ENCODE measurements around the gene TDP2. TPM values are rescaled to one million over a fixed set of nuclear protein-coding genes. Genes with fewer than 3 reads are reported as not detected.

Gene TDP2
- total RNA-seq, 1 donor from 2014 or later = 27.2 TPM

GRCh38 chr6:24603241-24603640 lies 63.5 kb downstream of the TDP2 start:
- TF ChIP-seq EZH2 (IDR thresholded peaks at IDR 0.05; ENCODE audit: insufficient read depth, low read length) (no peak), CTCF (IDR thresholded peaks at IDR 0.05; ENCODE audit: insufficient read depth, low read depth, low read length) (no peak)
- H3K4me2 ChIP-seq (ENCODE audit: low read length) = no peak overlapping the region
- Mint-ChIP-seq H3K27me3 (ENCODE audit: low read depth, unreplicated experiment) (no peaks in the 10 kb centered on the region), H3K36me3 (ENCODE audit: low read depth, unreplicated experiment) (peaks cover 2% of the 10 kb centered on the region), H3K9me3 (ENCODE audit: unreplicated experiment) (no peaks in the 10 kb centered on the region), H3K4me3 (ENCODE audit: unreplicated experiment) (no peak overlapping the region), H3K27ac (ENCODE audit: unreplicated experiment) (no peak overlapping the region), H3K4me1 (ENCODE audit: low read depth, unreplicated experiment) (no peaks in the 10 kb centered on the region)
- no peaks in the 10 kb centered on the region for H3K9me3 ChIP-seq (ENCODE audit: insufficient read depth, low read depth, low read length)
- no peaks in the 10 kb centered on the region for H3K79me2 ChIP-seq (ENCODE audit: insufficient read depth, low read length)
- no peaks in the 10 kb centered on the region for H4K20me1 ChIP-seq (ENCODE audit: insufficient read depth, low read length)
- H3K4me3 ChIP-seq (ENCODE audit: insufficient read depth, low read depth, low read length) = no peak overlapping the region
- H3K27me3 ChIP-seq (ENCODE audit: insufficient read depth, low read length) = no peaks in the 10 kb centered on the region
- H3K27ac ChIP-seq (ENCODE audit: low read depth, low read length) = no peak overlapping the region
- no peak overlapping the region for H3K9ac ChIP-seq (ENCODE audit: low read length)
- H3K4me1 ChIP-seq (ENCODE audit: insufficient read depth, low read length) = no peaks in the 10 kb centered on the region
- H3K36me3 ChIP-seq (ENCODE audit: insufficient read depth, low read length) = no peaks in the 10 kb centered on the region
- H2AFZ ChIP-seq (ENCODE audit: low read depth, low read length) = no peak overlapping the region
- FAIRE-seq (no peak), DNase-seq (ENCODE audit: low read depth) (no peak)

- H3K36me3 ChIP-seq (ENCODE audit: insufficient read depth, low read length) = no peaks in the 10 kb centered on the region
- no peaks in the 10 kb centered on the region for H3K4me1 ChIP-seq (ENCODE audit: insufficient read depth, low read length)
- TF ChIP-seq CTCF (IDR thresholded peaks at IDR 0.05; ENCODE audit: insufficient read depth, low read depth, low read length) (no peak), EZH2 (IDR thresholded peaks at IDR 0.05; ENCODE audit: insufficient read depth, low read length) (no peak)
- H3K4me3 ChIP-seq (ENCODE audit: insufficient read depth, low read depth, low read length) = no peak overlapping the region
- H3K4me2 ChIP-seq (ENCODE audit: low read length) = no peak overlapping the region
- H3K9ac ChIP-seq (ENCODE audit: low read length) = no peak overlapping the region
- H3K27me3 ChIP-seq (ENCODE audit: insufficient read depth, low read length) = no peaks in the 10 kb centered on the region
- H3K36me3 Mint-ChIP-seq (ENCODE audit: low read depth, unreplicated experiment) = no peaks in the 10 kb centered on the region
- H3K79me2 ChIP-seq (ENCODE audit: insufficient read depth, low read length) = no peaks in the 10 kb centered on the region
- no peaks in the 10 kb centered on the region for H4K20me1 ChIP-seq (ENCODE audit: insufficient read depth, low read length)
- FAIRE-seq (no peak), DNase-seq (ENCODE audit: low read depth) (no peak)
- no peak overlapping the region for H3K27ac Mint-ChIP-seq (ENCODE audit: unreplicated experiment)
- no peak overlapping the region for H3K27ac ChIP-seq (ENCODE audit: low read depth, low read length)
- H3K4me3 Mint-ChIP-seq (ENCODE audit: unreplicated experiment) = no peak overlapping the region
- H3K9me3 ChIP-seq (ENCODE audit: insufficient read depth, low read depth, low read length) = no peaks in the 10 kb centered on the region
- H3K27me3 Mint-ChIP-seq (ENCODE audit: low read depth, unreplicated experiment) = no peaks in the 10 kb centered on the region
- no peak overlapping the region for H2AFZ ChIP-seq (ENCODE audit: low read depth, low read length)
- no peaks in the 10 kb centered on the region for H3K9me3 Mint-ChIP-seq (ENCODE audit: unreplicated experiment)
- H3K4me1 Mint-ChIP-seq (ENCODE audit: low read depth, unreplicated experiment) = no peaks in the 10 kb centered on the region
Measured at GRCh38 chr6:24600903-24601302, 65.8 kb downstream of the TDP2 start.

Other genes starting within 250 kb of the TDP2 start
- 0.60 and 0.75 TPM in 2 replicates for gene GPLD1, start 177.3 kb downstream of the TDP2 start, total RNA-seq
- gene ALDH5A1, start 171.9 kb downstream of the TDP2 start, total RNA-seq = 3.7 and 5.0 TPM in 2 replicates
- gene KIAA0319, start 20.7 kb downstream of the TDP2 start, total RNA-seq = 0.05 and 0.10 TPM in 2 replicates
- gene ACOT13, start 178 bp upstream of the TDP2 start, total RNA-seq = 33.3 and 35.9 TPM in 2 replicates
- gene C6orf62, start 52.3 kb upstream of the TDP2 start, total RNA-seq = 162 and 178 TPM in 2 replicates
- gene GMNN, start 108.0 kb upstream of the TDP2 start, total RNA-seq = 13.0 and 16.4 TPM in 2 replicates
- not detected in 2 replicates for gene ARMH2, start 132.0 kb upstream of the TDP2 start, total RNA-seq

All from astrocyte (in vitro differentiated cells and primary cell).